Gastroesophageal sphincter (tissue), 4 donors: ENCODE measurements around the gene THRB. TPM values are rescaled to one million over a fixed set of nuclear protein-coding genes. Genes with fewer than 3 reads are reported as not detected.
A peak's percentile ranks its signal among the peaks of the same experiment; 100 is the strongest.

Experiments used
- ATAC-seq: fragments of 150-250 bp; one replicate; pipeline ENCODE4 v1.9.1; 2016; ENCODE audit warnings: mild to moderate bottlenecking, moderate library complexity
- H3K27ac ChIP-seq, 4 donors: fragments of 200-600 bp; sonication (generic) in 3 of 4; 1 replicate in 3 of 4; 2 replicates in 1 of 4; pipeline ENCODE4 v1.5.1; 2016 to 2019
- H3K27me3 ChIP-seq: fragments of 200-600 bp; sonication (generic); one replicate; pipeline ENCODE4 v1.5.1; 2019
- H3K36me3 ChIP-seq, 2 donors: fragments of 200-600 bp; sonication (generic); one replicate each; pipeline ENCODE4 v1.5.1; 2019; ENCODE audit warnings: control low read depth in 1 of 2
- H3K4me1 ChIP-seq, 3 donors: fragments of 200-600 bp; sonication (generic); 1 replicate in 2 of 3; 2 replicates in 1 of 3; pipeline ENCODE4 v1.5.1; 2016 to 2019; ENCODE audit warnings: control low read depth in 2 of 3
- H3K4me3 ChIP-seq, 2 donors: fragments of 200-600 bp; sonication (generic); one replicate each; pipeline ENCODE4 v1.5.1; 2019; ENCODE audit warnings: mild to moderate bottlenecking in 1 of 2, moderate library complexity in 1 of 2
- H3K9me3 ChIP-seq, 3 donors: fragments of 200-600 bp; sonication (generic); one replicate each; pipeline ENCODE4 v1.5.1; 2017 to 2019; ENCODE audit warnings: control low read depth in 2 of 3
- CTCF ChIP-seq, 4 experiments: fragments of 200-600 bp in 2 of 4; fragments of 450-650 bp in 2 of 4; sonication (generic) in 1 of 4; IDR thresholded peaks; one replicate each; pipeline ENCODE4 v1.5.1; 2017 to 2019; ENCODE audit warnings: antibody characterized with exemption in 4 of 4, mild to moderate bottlenecking in 2 of 4, moderate library complexity in 2 of 4
- EP300 ChIP-seq: sonication (generic); formaldehyde crosslinking; IDR thresholded peaks from one replicate; pipeline ENCODE4 v1.6.1; 2017; ENCODE audit warnings: antibody characterized with exemption, mild to moderate bottlenecking
- POLR2A ChIP-seq, 2 donors: fragments of 450-650 bp; IDR thresholded peaks; one replicate each; pipeline ENCODE4 v1.6.1; 2017; ENCODE audit warnings: antibody characterized with exemption in 2 of 2, mild to moderate bottlenecking in 2 of 2, moderate library complexity in 1 of 2
- POLR2AphosphoS5 ChIP-seq: sonication (generic); formaldehyde crosslinking; IDR thresholded peaks from one replicate; pipeline ENCODE4 v1.6.1; 2017; ENCODE audit warnings: antibody characterized with exemption
- WGBS, 2 donors: methylation state at CpG; one replicate each; pipeline ENCODE4 v1.1.5; 2018; ENCODE audit warnings: low coverage in 1 of 2; 5-methylcytosine and 5-hydroxymethylcytosine counted together
- total RNA-seq, 4 donors: library from RNA; depleted of rRNA; stranded (reverse); fragments of >200 nt; gene quantifications; one replicate each; pipeline ENCODE4 v1.1.0, GENCODE V29; 2016

Gene THRB
- total RNA-seq, 4 donors from 2014 or later, result 42.5 to 61.9 (median 55.8) TPM

- TF ChIP-seq POLR2AphosphoS5 (no peak), CTCF (IDR thresholded peaks at IDR 0.05) (no peak), EP300 (no peak), POLR2A (IDR thresholded peaks at IDR 0.05) (no peak)
- peak overlapping the region in 1 of 4 donors; percentile 67 for H3K27ac ChIP-seq
- no peaks in the 10 kb centered on the region for H3K9me3 ChIP-seq
- WGBS, 2 donors, result 61 to 78% methylated on average over 2 of the region's 2 CpGs
- H3K4me3 ChIP-seq, result no peak overlapping the region
- no peaks in the 10 kb centered on the region for H3K27me3 ChIP-seq
- peaks cover 6 to 84% (median 27%) of the 10 kb centered on the region in 3 donors for H3K4me1 ChIP-seq
- no peaks in the 10 kb centered on the region for H3K36me3 ChIP-seq
- no peak for ATAC-seq
Measured at GRCh38 chr3:24368605-24369004, 126.0 kb downstream of the THRB start.

- H3K27me3 ChIP-seq, result no peaks in the 10 kb centered on the region
- H3K4me1 ChIP-seq, result peaks cover 13 to 84% (median 29%) of the 10 kb centered on the region in 3 donors
- H3K9me3 ChIP-seq, result no peaks in the 10 kb centered on the region
- H3K27ac ChIP-seq, result peak overlapping the region; percentile 43 to 67 (median 62)
- H3K4me3 ChIP-seq, result no peak overlapping the region
- TF ChIP-seq POLR2AphosphoS5 (peak; percentile 10), POLR2A (IDR thresholded peaks at IDR 0.05) (no peak)
- H3K36me3 ChIP-seq, result no peaks in the 10 kb centered on the region
- 46 to 49% methylated on average over 2 of the region's 2 CpGs for WGBS, 2 donors
- ATAC-seq, result no peak
Measured at GRCh38 chr3:24367664-24368264, 126.9 kb downstream of the THRB start.

DNA sequence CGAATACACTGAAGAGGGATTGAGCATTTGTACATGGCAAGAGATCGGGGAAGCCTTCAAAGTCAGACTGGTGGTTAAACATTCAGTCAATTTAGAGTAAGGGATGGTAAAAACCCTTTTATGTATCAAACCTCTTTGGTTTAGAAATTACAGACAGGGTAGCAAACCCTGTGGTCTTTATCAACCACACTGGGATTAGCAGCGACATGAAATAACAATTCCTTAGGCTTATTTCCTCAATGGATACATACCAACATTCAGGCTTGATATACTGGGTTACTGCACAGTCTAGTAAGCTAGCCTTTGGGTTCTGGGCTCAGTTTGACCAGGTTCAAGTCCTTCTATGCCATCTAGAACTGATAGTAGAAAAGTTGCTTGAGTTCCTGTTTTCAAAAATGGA is 127.4 kb downstream of the THRB start:
- 60 to 81% methylated on average over 2 to 3 of the region's 3 CpGs for WGBS, 2 donors
- Histone ChIP-seq H3K27ac (peak overlapping the region; percentile 37 to 67 (median 62)), H3K9me3 (no peaks in the 10 kb centered on the region), H3K27me3 (no peaks in the 10 kb centered on the region), H3K4me3 (no peak overlapping the region), H3K4me1 (peaks cover 13 to 85% (median 31%) of the 10 kb centered on the region in 3 donors), H3K36me3 (no peaks in the 10 kb centered on the region)
- ATAC-seq, result no peak
- no peak for TF ChIP-seq EP300
- TF ChIP-seq POLR2AphosphoS5, result no peak
- no peak for TF ChIP-seq POLR2A (IDR thresholded peaks at IDR 0.05)
- TF ChIP-seq CTCF (IDR thresholded peaks at IDR 0.05), result no peak

GRCh38 chr3:24365168-24365567 is 129.5 kb downstream of the THRB start:
- Histone ChIP-seq H3K4me1 (peaks cover 13 to 84% (median 31%) of the 10 kb centered on the region in 3 donors), H3K27me3 (no peaks in the 10 kb centered on the region), H3K36me3 (no peaks in the 10 kb centered on the region), H3K4me3 (no peak overlapping the region), H3K9me3 (no peaks in the 10 kb centered on the region), H3K27ac (peak overlapping the region; percentile 18 to 67 (median 28))
- ATAC-seq, result no peak
- WGBS, 2 donors, result 0% methylated on average over 2 of the region's 2 CpGs
- TF ChIP-seq POLR2AphosphoS5 (peak; percentile 66), CTCF (IDR thresholded peaks at IDR 0.05) (peak in 1 of 4 experiments; percentile 49), POLR2A (IDR thresholded peaks at IDR 0.05) (no peak)

- no peaks in the 10 kb centered on the region for H3K36me3 ChIP-seq
- TF ChIP-seq POLR2AphosphoS5 (no peak), CTCF (IDR thresholded peaks at IDR 0.05) (no peak), POLR2A (IDR thresholded peaks at IDR 0.05) (no peak), EP300 (no peak)
- no peak for ATAC-seq
- H3K4me3 ChIP-seq, result no peak overlapping the region
- H3K27ac ChIP-seq, result peak overlapping the region in 2 of 4 donors; percentile 11 to 67
- 69 to 94% methylated on average over 1 of the region's 1 CpG for WGBS, 2 donors
- H3K27me3 ChIP-seq, result no peaks in the 10 kb centered on the region
- H3K4me1 ChIP-seq, result peaks cover 13 to 84% (median 28%) of the 10 kb centered on the region in 3 donors
- H3K9me3 ChIP-seq, result no peaks in the 10 kb centered on the region
Measured at GRCh38 chr3:24364359-24364758, 130.3 kb downstream of the THRB start.
